ENCODE data around the gene RUBCNL. TPM values are rescaled to one million over a fixed set of nuclear protein-coding genes. Genes with fewer than 3 reads are reported as not detected.

The RUBCNL gene
- polyA plus RNA-seq, 1 donor (not counting 4 experiments of a cell fraction or from before 2014, with no cell fraction given): 0.12 TPM

DNA sequence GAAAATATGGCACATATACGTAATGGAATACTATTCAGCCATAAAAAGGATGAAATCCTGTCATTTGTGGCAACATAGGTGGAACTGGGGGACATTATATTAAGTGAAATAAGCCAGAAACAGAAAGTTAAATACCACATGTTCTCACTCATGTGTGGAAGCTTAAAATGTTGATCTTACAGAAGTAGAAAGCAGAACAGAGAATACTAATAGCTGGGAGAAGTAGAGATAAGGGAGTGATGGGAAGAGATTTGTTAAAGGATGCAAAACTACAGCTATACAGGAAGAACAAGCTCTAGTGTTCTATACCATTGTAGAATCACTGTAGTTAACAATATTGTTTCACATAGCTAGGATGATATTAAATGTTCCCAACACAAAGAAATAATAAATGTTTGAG lies 68.1 kb downstream of the RUBCNL start:
- dilution Hi-C loops (cut with MboI; ENCODE audit: extremely low pct_ligation_motif_present, low sequenced_read_pairs): no loop called here
- Histone ChIP-seq H3K9me1 (ENCODE audit: control insufficient read depth, extremely low read depth, insufficient read depth, low read length) (no peaks in the 10 kb centered on the region), H2AFZ (ENCODE audit: control insufficient read depth, low read length) (no peak overlapping the region), H4K20me1 (ENCODE audit: control insufficient read depth, extremely low read depth, insufficient read depth, low read length) (no peaks in the 10 kb centered on the region), H3K4me1 (ENCODE audit: control insufficient read depth, extremely low read depth, insufficient read depth, low read length) (no peaks in the 10 kb centered on the region), H3K79me2 (ENCODE audit: control insufficient read depth, insufficient read depth, low read length) (no peaks in the 10 kb centered on the region), H3K27me3 (ENCODE audit: control insufficient read depth, extremely low read depth, insufficient read depth, low read length) (peaks cover 6% of the 10 kb centered on the region), H3K27ac (ENCODE audit: control insufficient read depth, insufficient read depth, low read length) (no peak overlapping the region), H3K36me3 (ENCODE audit: control insufficient read depth in 2 of 2, extremely low read depth in 1 of 2, insufficient read depth in 2 of 2, low read length in 2 of 2) (no peaks in the 10 kb centered on the region), H3K4me3 (ENCODE audit: control insufficient read depth in 2 of 3, extremely low read depth in 1 of 3, insufficient read depth in 2 of 3, low read depth in 1 of 3, low read length in 3 of 3) (no peak overlapping the region), H3K9ac (ENCODE audit: control insufficient read depth, extremely low read depth, insufficient read depth, low read length) (no peak overlapping the region), H3K9me3 (ENCODE audit: control insufficient read depth, low read depth, low read length) (no peaks in the 10 kb centered on the region), H3K4me2 (ENCODE audit: control insufficient read depth, extremely low read depth, insufficient read depth, low read depth, low read length) (no peak overlapping the region)
- TF ChIP-seq EZH2 (IDR thresholded peaks at IDR 0.05; ENCODE audit: low read length): no peak
- TF ChIP-seq, protein P1, sequence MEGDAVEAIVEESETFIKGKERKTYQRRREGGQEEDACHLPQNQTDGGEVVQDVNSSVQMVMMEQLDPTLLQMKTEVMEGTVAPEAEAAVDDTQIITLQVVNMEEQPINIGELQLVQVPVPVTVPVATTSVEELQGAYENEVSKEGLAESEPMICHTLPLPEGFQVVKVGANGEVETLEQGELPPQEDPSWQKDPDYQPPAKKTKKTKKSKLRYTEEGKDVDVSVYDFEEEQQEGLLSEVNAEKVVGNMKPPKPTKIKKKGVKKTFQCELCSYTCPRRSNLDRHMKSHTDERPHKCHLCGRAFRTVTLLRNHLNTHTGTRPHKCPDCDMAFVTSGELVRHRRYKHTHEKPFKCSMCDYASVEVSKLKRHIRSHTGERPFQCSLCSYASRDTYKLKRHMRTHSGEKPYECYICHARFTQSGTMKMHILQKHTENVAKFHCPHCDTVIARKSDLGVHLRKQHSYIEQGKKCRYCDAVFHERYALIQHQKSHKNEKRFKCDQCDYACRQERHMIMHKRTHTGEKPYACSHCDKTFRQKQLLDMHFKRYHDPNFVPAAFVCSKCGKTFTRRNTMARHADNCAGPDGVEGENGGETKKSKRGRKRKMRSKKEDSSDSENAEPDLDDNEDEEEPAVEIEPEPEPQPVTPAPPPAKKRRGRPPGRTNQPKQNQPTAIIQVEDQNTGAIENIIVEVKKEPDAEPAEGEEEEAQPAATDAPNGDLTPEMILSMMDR (optimal IDR thresholded peaks at IDR 0.05 in 1 of 3, IDR thresholded peaks at IDR 0.05 in 1 of 3, conservative IDR thresholded peaks at IDR 0.05 in 1 of 3; ENCODE audit: extremely low read depth in 1 of 3, insufficient read depth in 2 of 3, low read length in 3 of 3): no peak
- FAIRE-seq: no peak
- DNase-seq (ENCODE audit: low read depth, low spot score): no peak

- Histone ChIP-seq H2AFZ (ENCODE audit: control insufficient read depth, low read length) (no peak overlapping the region), H3K9me1 (ENCODE audit: control insufficient read depth, extremely low read depth, insufficient read depth, low read length) (no peaks in the 10 kb centered on the region), H3K27ac (ENCODE audit: control insufficient read depth, insufficient read depth, low read length) (no peak overlapping the region), H3K9ac (ENCODE audit: control insufficient read depth, extremely low read depth, insufficient read depth, low read length) (no peak overlapping the region), H3K36me3 (ENCODE audit: control insufficient read depth in 2 of 2, extremely low read depth in 1 of 2, insufficient read depth in 2 of 2, low read length in 2 of 2) (no peaks in the 10 kb centered on the region), H3K79me2 (ENCODE audit: control insufficient read depth, insufficient read depth, low read length) (no peaks in the 10 kb centered on the region), H4K20me1 (ENCODE audit: control insufficient read depth, extremely low read depth, insufficient read depth, low read length) (no peaks in the 10 kb centered on the region), H3K4me3 (ENCODE audit: control insufficient read depth in 2 of 3, extremely low read depth in 1 of 3, insufficient read depth in 2 of 3, low read depth in 1 of 3, low read length in 3 of 3) (no peak overlapping the region), H3K4me2 (ENCODE audit: control insufficient read depth, extremely low read depth, insufficient read depth, low read depth, low read length) (no peak overlapping the region), H3K27me3 (ENCODE audit: control insufficient read depth, extremely low read depth, insufficient read depth, low read length) (peaks cover 6% of the 10 kb centered on the region), H3K4me1 (ENCODE audit: control insufficient read depth, extremely low read depth, insufficient read depth, low read length) (no peaks in the 10 kb centered on the region), H3K9me3 (ENCODE audit: control insufficient read depth, low read depth, low read length) (no peaks in the 10 kb centered on the region)
- dilution Hi-C loops (cut with MboI; ENCODE audit: extremely low pct_ligation_motif_present, low sequenced_read_pairs): no loop called here
- no peak for DNase-seq (ENCODE audit: low read depth, low spot score)
- TF ChIP-seq, protein P1 (optimal IDR thresholded peaks at IDR 0.05 in 1 of 3, IDR thresholded peaks at IDR 0.05 in 1 of 3, conservative IDR thresholded peaks at IDR 0.05 in 1 of 3; ENCODE audit: extremely low read depth in 1 of 3, insufficient read depth in 2 of 3, low read length in 3 of 3): no peak
- no peak for TF ChIP-seq EZH2 (IDR thresholded peaks at IDR 0.05; ENCODE audit: low read length)
- no peak for FAIRE-seq
These were observed 69.9 kb downstream of the RUBCNL start for GRCh38 chr13:46317120-46317519.

All from keratinocyte (primary cell).